ENCODE results near the gene TREM2.

Gene TREM2

DNA sequence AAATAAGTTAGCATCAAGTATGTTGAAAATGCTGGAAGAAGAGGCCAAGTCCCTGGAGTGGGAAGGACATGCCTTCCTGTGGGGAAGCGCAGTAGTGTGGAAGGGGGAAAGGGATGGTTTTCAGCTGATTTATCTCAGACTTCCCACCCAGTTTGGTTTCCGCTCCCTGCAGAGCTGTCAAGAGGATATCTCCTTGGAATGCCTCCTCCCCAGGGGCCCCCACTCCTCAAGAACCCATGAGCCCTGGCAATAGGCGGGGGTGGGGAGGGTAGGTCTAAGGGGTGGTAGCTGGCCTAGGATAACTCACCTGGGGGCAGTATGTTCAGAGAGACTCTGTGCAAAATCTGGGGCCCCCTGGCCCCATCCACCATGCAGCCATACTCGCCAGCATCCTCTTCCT is 9.5 kb downstream of the TREM2 start:
- DNase-seq (ENCODE audit: low spot score), result no peak
- TF ChIP-seq, protein P1, sequence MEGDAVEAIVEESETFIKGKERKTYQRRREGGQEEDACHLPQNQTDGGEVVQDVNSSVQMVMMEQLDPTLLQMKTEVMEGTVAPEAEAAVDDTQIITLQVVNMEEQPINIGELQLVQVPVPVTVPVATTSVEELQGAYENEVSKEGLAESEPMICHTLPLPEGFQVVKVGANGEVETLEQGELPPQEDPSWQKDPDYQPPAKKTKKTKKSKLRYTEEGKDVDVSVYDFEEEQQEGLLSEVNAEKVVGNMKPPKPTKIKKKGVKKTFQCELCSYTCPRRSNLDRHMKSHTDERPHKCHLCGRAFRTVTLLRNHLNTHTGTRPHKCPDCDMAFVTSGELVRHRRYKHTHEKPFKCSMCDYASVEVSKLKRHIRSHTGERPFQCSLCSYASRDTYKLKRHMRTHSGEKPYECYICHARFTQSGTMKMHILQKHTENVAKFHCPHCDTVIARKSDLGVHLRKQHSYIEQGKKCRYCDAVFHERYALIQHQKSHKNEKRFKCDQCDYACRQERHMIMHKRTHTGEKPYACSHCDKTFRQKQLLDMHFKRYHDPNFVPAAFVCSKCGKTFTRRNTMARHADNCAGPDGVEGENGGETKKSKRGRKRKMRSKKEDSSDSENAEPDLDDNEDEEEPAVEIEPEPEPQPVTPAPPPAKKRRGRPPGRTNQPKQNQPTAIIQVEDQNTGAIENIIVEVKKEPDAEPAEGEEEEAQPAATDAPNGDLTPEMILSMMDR (IDR thresholded peaks at IDR 0.05; ENCODE audit: extremely low read depth, missing control alignments), result no peak

DNA sequence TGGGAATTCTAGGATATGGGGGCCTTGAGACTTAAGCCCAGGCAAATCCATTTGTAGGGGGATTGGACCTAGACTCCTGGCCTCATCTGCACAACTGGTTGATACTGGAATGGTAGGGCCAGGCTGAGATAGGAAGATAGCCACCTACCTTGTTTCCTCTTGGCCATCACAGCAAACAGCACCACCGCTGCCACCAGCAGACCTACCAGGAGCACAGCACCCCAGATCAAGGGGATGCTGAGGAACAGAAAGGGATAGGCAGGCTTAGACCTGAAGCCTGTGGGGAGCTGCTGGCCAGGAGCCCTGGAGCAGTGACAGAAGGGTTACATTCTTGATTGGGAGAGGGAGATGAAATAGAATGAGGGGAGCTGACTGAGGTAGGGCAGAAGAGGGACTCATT is 12.2 kb downstream of the TREM2 start:
- DNase-seq (ENCODE audit: low spot score), result no peak
- TF ChIP-seq, protein P1 (IDR thresholded peaks at IDR 0.05; ENCODE audit: extremely low read depth, missing control alignments), result no peak

DNA sequence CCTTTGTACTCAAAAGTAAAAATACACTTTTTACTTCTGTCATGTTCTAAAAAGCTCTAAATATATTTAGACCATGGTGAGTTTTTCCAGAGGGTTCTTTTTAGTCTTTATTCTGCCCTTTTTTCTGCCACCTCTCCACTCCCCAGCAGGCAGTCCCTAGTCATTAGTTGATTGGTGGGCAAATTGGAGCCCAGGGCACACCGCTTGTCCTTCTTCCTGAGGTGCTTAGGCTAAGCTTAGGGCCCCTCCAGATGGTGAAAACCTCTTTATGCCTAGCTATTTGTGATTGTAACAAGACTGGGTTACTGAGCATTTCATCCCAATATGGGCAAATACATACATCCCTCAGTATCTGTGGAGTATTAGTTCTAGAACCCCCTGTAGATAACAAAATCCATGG is 15.0 kb downstream of the TREM2 start:
- TF ChIP-seq, protein P1 (IDR thresholded peaks at IDR 0.05; ENCODE audit: extremely low read depth, missing control alignments), result no peak
- no peak for DNase-seq (ENCODE audit: low spot score)

- no peak for DNase-seq (ENCODE audit: low spot score)
- TF ChIP-seq, protein P1 (IDR thresholded peaks at IDR 0.05; ENCODE audit: extremely low read depth, missing control alignments), result no peak
Measured at GRCh38 chr6:41136911-41137310, 26.0 kb downstream of the TREM2 start.

DNA sequence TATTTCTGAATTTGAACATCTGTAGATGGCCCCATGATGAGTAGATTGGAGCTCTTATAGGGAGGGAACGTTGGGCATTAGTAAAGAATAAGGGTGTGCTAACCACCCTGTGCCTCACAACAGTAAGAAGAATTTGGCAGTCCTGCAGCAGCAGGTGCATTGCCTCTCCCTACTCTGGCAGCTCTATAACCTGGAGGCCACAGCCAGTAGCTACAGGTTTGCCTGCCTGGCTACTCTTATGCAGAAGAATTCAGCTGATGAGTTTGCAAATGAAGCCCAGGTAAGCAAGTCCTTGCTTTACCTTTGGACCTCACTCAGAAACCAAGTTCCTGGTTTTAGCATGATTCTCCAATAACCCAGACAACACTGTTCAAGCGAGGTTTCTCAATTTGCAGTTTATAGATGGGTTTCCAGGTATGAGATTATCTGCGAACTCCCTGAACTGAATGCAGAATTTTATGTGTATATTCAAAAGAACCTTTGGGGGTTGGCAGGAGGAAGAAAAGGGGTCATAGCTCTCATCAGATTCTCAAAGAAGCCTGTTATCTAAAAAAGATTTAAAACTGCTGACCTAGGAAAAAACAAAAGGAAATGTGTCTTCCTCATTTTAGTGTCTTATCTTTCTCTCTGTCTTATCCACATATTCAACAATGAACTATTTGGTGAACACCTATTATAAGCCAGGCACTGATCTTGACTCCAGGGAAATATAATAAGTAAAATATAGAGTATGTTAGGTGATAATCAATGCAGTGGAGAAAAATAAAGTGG is 27.7 kb downstream of the TREM2 start:
- TF ChIP-seq, protein P1 (IDR thresholded peaks at IDR 0.05; ENCODE audit: extremely low read depth, missing control alignments), result no peak
- no peak for DNase-seq (ENCODE audit: low spot score)

DNA sequence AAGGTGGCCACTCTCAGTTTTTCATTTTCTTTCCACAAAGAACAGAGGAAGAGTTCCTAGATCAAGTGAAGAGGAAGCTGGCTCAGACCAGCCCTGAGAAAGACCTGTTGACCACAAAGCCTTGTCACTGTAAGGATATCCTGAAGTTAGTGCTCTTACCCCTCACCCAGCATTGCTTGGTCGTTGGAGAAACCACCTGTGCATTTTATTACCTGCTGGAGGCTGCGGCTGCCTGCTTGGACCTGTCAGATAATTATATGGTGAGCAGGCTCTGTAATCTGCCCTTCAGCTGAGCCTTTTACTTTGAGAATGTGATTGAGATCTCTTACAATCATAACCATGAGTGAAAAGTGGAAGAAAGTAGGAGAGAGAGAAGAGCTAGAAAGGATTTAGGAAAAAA is 30.7 kb downstream of the TREM2 start:
- DNase-seq (ENCODE audit: low spot score), result no peak
- TF ChIP-seq, protein P1 (IDR thresholded peaks at IDR 0.05; ENCODE audit: extremely low read depth, missing control alignments), result no peak

DNA sequence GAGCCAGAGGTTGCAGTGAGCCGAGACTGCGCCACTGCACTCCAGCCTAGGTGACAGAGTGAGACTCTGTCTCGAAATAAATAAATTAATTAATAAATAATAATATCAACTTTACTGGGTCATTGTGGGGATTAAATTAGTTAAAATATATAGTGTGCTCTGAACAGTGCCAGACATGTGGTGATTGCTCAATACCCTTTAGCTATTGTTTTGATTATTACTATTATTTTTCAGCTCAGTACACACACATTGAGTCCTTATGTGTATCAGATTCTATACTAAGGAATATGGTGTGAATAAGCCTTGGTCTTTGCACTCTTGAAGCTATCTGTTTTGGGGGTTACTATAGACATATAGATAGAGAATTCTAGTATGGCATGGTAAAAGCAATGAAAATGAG is 37.6 kb downstream of the TREM2 start:
- DNase-seq (ENCODE audit: low spot score), result no peak
- TF ChIP-seq, protein P1 (IDR thresholded peaks at IDR 0.05; ENCODE audit: extremely low read depth, missing control alignments), result no peak

Measured in GM20000 (cell line).